GM12865 (cell line): ENCODE results near the gene CCL4.
A peak's percentile ranks its signal among the peaks of the same experiment; 100 is the strongest.

ENCODE experiments used
- DNase-seq: peaks from one replicate; pipeline ENCODE4 v3.0.0; 2010; ENCODE audit warnings: low read depth
- H3K4me3 ChIP-seq: 2 replicates; pipeline ENCODE4 v1.5.1; 2011; ENCODE audit warnings: mild to moderate bottlenecking, low read depth, low read length, control low read depth
- TF ChIP-seq, protein P1 (sequence below): IDR thresholded peaks from 2 replicates; pipeline ENCODE4 v1.5.1; 2011; ENCODE audit warnings: low read length, control low read depth, low read depth, inconsistent platforms; ENCODE audit not compliant: insufficient read depth; ENCODE audit errors: missing control alignments

The CCL4 gene

GRCh38 chr17:36066365-36066985, 37.2 kb upstream of the CCL4 start:
- no peak for DNase-seq
- TF ChIP-seq, protein P1, sequence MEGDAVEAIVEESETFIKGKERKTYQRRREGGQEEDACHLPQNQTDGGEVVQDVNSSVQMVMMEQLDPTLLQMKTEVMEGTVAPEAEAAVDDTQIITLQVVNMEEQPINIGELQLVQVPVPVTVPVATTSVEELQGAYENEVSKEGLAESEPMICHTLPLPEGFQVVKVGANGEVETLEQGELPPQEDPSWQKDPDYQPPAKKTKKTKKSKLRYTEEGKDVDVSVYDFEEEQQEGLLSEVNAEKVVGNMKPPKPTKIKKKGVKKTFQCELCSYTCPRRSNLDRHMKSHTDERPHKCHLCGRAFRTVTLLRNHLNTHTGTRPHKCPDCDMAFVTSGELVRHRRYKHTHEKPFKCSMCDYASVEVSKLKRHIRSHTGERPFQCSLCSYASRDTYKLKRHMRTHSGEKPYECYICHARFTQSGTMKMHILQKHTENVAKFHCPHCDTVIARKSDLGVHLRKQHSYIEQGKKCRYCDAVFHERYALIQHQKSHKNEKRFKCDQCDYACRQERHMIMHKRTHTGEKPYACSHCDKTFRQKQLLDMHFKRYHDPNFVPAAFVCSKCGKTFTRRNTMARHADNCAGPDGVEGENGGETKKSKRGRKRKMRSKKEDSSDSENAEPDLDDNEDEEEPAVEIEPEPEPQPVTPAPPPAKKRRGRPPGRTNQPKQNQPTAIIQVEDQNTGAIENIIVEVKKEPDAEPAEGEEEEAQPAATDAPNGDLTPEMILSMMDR = no peak
- H3K4me3 ChIP-seq = no peak overlapping the region

DNA sequence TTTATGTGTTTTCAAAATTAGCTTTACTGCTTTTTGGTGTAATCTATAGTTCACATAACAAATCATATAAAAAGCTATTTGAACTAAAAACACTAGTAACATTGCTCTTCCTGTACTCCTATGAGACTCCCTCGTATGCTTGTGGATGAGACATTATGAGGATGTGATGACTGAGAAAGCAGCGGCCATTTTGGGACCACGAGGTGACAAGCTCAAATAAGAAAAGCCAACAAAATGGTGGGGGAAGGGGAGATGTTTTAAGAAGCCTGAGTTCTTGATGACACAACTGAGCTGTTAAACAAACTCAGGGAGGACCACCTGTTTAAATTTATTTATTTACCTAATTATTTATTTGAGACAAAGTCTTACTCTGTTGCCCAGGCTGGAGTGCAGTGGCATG, 35.1 kb upstream of the CCL4 start:
- no peak overlapping the region for H3K4me3 ChIP-seq
- DNase-seq = no peak

GRCh38 chr17:36069136-36069535, 34.5 kb upstream of the CCL4 start:
- TF ChIP-seq, protein P1 = no peak
- H3K4me3 ChIP-seq = no peak overlapping the region
- DNase-seq = no peak

More for the DNA sequence above, 35.1 kb upstream of the CCL4 start:
- TF ChIP-seq, protein P1 = no peak

- no peak overlapping the region for H3K4me3 ChIP-seq
- TF ChIP-seq, protein P1 = no peak
- no peak for DNase-seq
Observed at GRCh38 chr17:36070427-36070826, 33.2 kb upstream of the CCL4 start.

GRCh38 chr17:36071751-36072150, 31.9 kb upstream of the CCL4 start:
- H3K4me3 ChIP-seq = no peak overlapping the region
- TF ChIP-seq, protein P1 = no peak
- DNase-seq = no peak

DNA sequence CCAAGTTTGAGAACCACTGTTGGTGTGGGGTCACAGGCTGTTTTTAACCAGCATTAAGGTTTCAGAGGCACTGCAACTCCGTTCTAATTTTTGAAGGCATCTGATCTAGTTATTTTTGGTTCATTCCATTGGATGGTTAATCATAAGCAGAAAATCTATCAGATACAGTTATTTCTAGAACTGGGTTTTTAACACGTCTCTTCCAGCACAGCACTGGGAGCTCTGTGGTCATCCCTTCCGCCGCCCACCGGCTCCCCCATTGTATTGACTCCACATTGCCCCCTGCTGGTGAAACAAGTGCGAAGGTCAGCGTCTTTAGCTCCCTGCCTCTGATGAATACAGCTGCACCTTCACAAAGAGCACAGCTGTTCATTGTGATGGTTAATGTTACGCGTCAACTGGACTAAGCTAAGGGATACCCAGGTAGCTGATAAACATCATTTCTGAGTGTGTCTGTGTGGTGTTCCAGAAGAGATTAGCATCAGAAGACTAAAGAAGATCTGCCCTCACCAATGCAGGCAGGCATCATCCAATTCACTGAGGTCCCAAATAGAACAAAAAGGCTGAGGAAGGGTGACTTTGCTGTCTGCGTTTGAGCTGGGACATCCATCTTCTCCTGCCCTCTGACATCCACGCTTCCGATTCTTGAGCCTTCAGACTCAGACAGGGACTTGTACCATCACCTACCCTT, 31.1 kb upstream of the CCL4 start:
- no peak overlapping the region for H3K4me3 ChIP-seq
- peak; percentile 81 for DNase-seq
- TF ChIP-seq, protein P1 = peak; percentile 82
